GM23338 (cell line): ENCODE results near the gene CFAP74. TPM values are rescaled to one million over a fixed set of nuclear protein-coding genes. Genes with fewer than 3 reads are reported as not detected.

ENCODE experiments used
- ATAC-seq: fragments of 200-7000 bp; cut with Tn5 transposase; 3 replicates; pipeline ENCODE4 v1.9.1; 2020
- DNase-seq: peaks from one replicate; pipeline ENCODE4 v3.0.0-alpha.2; 2015; ENCODE audit warnings: low spot score
- H2AFZ ChIP-seq: fragments of 200-600 bp; sonication (generic); 2 replicates; pipeline ENCODE4 v1.8.0; 2016; ENCODE audit warnings: antibody characterized with exemption, mild to moderate bottlenecking, moderate library complexity
- H3F3A ChIP-seq: fragments of 200-600 bp; sonication (generic); replicated peaks from 2 replicates; pipeline ENCODE4 v1.8.0; 2017; ENCODE audit warnings: antibody characterized with exemption, mixed run types, low read depth
- H3K27ac ChIP-seq: fragments of 200-600 bp; sonication (generic); 2 replicates; pipeline ENCODE4 v1.6.1; 2016; ENCODE audit warnings: low read depth
- H3K27me3 ChIP-seq: fragments of 200-600 bp; sonication (generic); 2 replicates; pipeline ENCODE4 v1.8.0; 2016; ENCODE audit warnings: mild to moderate bottlenecking, mixed run types, moderate library complexity; ENCODE audit not compliant: insufficient read depth
- H3K36me3 ChIP-seq: fragments of 200-600 bp; sonication (generic); 2 replicates; pipeline ENCODE4 v1.8.0; 2016; ENCODE audit warnings: mild to moderate bottlenecking; ENCODE audit not compliant: insufficient read depth
- H3K4me1 ChIP-seq: fragments of 200-600 bp; sonication (generic); 2 replicates; pipeline ENCODE4 v1.8.0; 2016; ENCODE audit warnings: mild to moderate bottlenecking, moderate library complexity; ENCODE audit not compliant: insufficient read depth
- H3K4me2 ChIP-seq: fragments of 200-600 bp; sonication (generic); 2 replicates; pipeline ENCODE4 v1.7.1; 2017; ENCODE audit warnings: mixed run types
- H3K4me3 ChIP-seq: fragments of 200-600 bp; sonication (generic); 2 replicates; pipeline ENCODE4 v1.6.1; 2016; ENCODE audit warnings: mixed run types
- H3K79me2 ChIP-seq: fragments of 200-600 bp; sonication (generic); replicated peaks from 2 replicates; pipeline ENCODE4 v1.8.0; 2017; ENCODE audit warnings: mild to moderate bottlenecking; ENCODE audit not compliant: insufficient read depth
- H3K9me2 ChIP-seq: fragments of 200-600 bp; sonication (generic); 2 replicates; pipeline ENCODE4 v1.8.0; 2017; ENCODE audit not compliant: insufficient read depth
- H4K20me1 ChIP-seq: fragments of 200-600 bp; sonication (generic); replicated peaks from 2 replicates; pipeline ENCODE4 v1.8.0; 2017; ENCODE audit warnings: mild to moderate bottlenecking; ENCODE audit not compliant: insufficient read depth
- H3K27ac Mint-ChIP-seq: 2 replicates; pipeline ENCODE4 v1.8.0; 2020; ENCODE audit warnings: inconsistent platforms, mild to moderate bottlenecking, moderate library complexity, mixed read lengths
- H3K27me3 Mint-ChIP-seq: 3 replicates; pipeline ENCODE4 v1.8.0; 2022; ENCODE audit warnings: low read depth, mild to moderate bottlenecking, moderate library complexity, mixed read lengths, inconsistent platforms; ENCODE audit not compliant: insufficient read depth, poor library complexity
- H3K36me3 Mint-ChIP-seq: 3 replicates; pipeline ENCODE4 v1.8.0; 2021; ENCODE audit warnings: low read depth, mild to moderate bottlenecking, inconsistent platforms, moderate library complexity, mixed read lengths
- H3K4me1 Mint-ChIP-seq: 3 replicates; pipeline ENCODE4 v1.8.0; 2020; ENCODE audit warnings: mild to moderate bottlenecking, inconsistent platforms, mixed read lengths
- H3K4me3 Mint-ChIP-seq: 3 replicates; pipeline ENCODE4 v1.8.0; 2021; ENCODE audit warnings: moderate library complexity, mild to moderate bottlenecking, inconsistent platforms, mixed read lengths
- H3K9me3 Mint-ChIP-seq: 3 replicates; pipeline ENCODE4 v1.8.0; 2020; ENCODE audit warnings: moderate library complexity, mild to moderate bottlenecking, inconsistent platforms, mixed read lengths
- CREB1 ChIP-seq: fragments of 250-450 bp; sonication (Bioruptor Pico); IDR thresholded peaks from 2 replicates; pipeline ENCODE4 v1.5.0; 2020; ENCODE audit warnings: low read depth, mild to moderate bottlenecking, moderate library complexity
- EZH2 ChIP-seq: fragments of 200-600 bp; sonication (generic); IDR thresholded peaks from one replicate; pipeline ENCODE4 v1.8.0; 2017; ENCODE audit warnings: antibody characterized with exemption, mild to moderate bottlenecking, low read depth; ENCODE audit not compliant: unreplicated experiment
- JUNB ChIP-seq: IDR thresholded peaks from one replicate; pipeline ENCODE4 v1.6.1; 2016; ENCODE audit warnings: antibody characterized with exemption; ENCODE audit not compliant: unreplicated experiment
- NANOG ChIP-seq: IDR thresholded peaks from 2 replicates; pipeline ENCODE4 v1.6.1; 2016; ENCODE audit warnings: antibody characterized with exemption, borderline replicate concordance
- POLR2AphosphoS5 ChIP-seq: IDR thresholded peaks from 2 replicates; pipeline ENCODE4 v1.6.1; 2016; ENCODE audit warnings: antibody characterized with exemption, low read depth
- ZNF114 ChIP-seq: fragments of 250-450 bp; sonication (Bioruptor Pico); IDR thresholded peaks from 2 replicates; pipeline ENCODE4 v1.5.0; 2020; ENCODE audit warnings: mild to moderate bottlenecking, moderate library complexity
- ZNF331 ChIP-seq: fragments of 250-450 bp; sonication (Bioruptor Pico); IDR thresholded peaks from 2 replicates; pipeline ENCODE4 v1.5.0; 2020; ENCODE audit warnings: low read depth, mild to moderate bottlenecking, moderate library complexity
- polyA plus RNA-seq: library from polyadenylated mRNA; unstranded; fragments of >200 nt; fragmentation: Nextera tagmentation; extraction: Ambion mirVana; gene quantifications from 2 replicates; pipeline ENCODE4 v1.2.1, GENCODE V29; 2016
- total RNA-seq: library from RNA; depleted of rRNA; stranded (reverse); fragments of >200 nt; shearing (Covaris generic); gene quantifications from 2 replicates; pipeline ENCODE4 v1.2.3, GENCODE V29; 2014
- TF ChIP-seq, protein P1 (sequence below): IDR thresholded peaks from 2 replicates; pipeline ENCODE4 v1.6.1; 2016; ENCODE audit warnings: antibody characterized with exemption
- TF ChIP-seq, protein P2 (sequence below): IDR thresholded peaks from one replicate; pipeline ENCODE4 v1.6.1; 2018; ENCODE audit warnings: antibody characterized with exemption; ENCODE audit not compliant: unreplicated experiment
- TF ChIP-seq, protein P3 (sequence below), 2 experiments: fragments of 200-600 bp in 1 of 2; sonication (generic) in 1 of 2; conservative IDR thresholded peaks; 2 replicates each; pipeline versions ENCODE4 v1.5.1 to v1.6.1; 2016 to 2017; ENCODE audit warnings: antibody characterized with exemption in 2 of 2, low read depth in 2 of 2, mild to moderate bottlenecking in 2 of 2, moderate library complexity in 1 of 2

CFAP74 gene
- total and polyA plus RNA-seq, 2 experiments from 2014 or later, result 0.21 TPM; not detected in 1

GRCh38 chr1:1908506-1908791 lies 95.1 kb downstream of the CFAP74 start:
- H3K27ac Mint-ChIP-seq, result no peak overlapping the region
- no peaks in the 10 kb centered on the region; the same call in 1 of the 3 replicates for H3K36me3 Mint-ChIP-seq
- H3K9me3 Mint-ChIP-seq, result no peaks in the 10 kb centered on the region
- peaks cover 5% of the 10 kb centered on the region; the same call in 1 of the 2 replicates for H3K4me1 ChIP-seq
- H3K36me3 ChIP-seq, result no peaks in the 10 kb centered on the region
- peaks cover 10% of the 10 kb centered on the region for H3K27me3 Mint-ChIP-seq
- no peak overlapping the region for H3K27ac ChIP-seq
- H3K4me3 ChIP-seq, result peak overlapping the region; percentile 73
- H3K9me2 ChIP-seq, result no peaks in the 10 kb centered on the region
- no peaks in the 10 kb centered on the region for H3K79me2 ChIP-seq
- peak overlapping the region; percentile 82 for H3K4me2 ChIP-seq
- no peak for TF ChIP-seq NANOG
- TF ChIP-seq, protein P1, sequence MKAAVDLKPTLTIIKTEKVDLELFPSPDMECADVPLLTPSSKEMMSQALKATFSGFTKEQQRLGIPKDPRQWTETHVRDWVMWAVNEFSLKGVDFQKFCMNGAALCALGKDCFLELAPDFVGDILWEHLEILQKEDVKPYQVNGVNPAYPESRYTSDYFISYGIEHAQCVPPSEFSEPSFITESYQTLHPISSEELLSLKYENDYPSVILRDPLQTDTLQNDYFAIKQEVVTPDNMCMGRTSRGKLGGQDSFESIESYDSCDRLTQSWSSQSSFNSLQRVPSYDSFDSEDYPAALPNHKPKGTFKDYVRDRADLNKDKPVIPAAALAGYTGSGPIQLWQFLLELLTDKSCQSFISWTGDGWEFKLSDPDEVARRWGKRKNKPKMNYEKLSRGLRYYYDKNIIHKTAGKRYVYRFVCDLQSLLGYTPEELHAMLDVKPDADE, result no peak
- no peak for TF ChIP-seq EZH2
- TF ChIP-seq, protein P2, sequence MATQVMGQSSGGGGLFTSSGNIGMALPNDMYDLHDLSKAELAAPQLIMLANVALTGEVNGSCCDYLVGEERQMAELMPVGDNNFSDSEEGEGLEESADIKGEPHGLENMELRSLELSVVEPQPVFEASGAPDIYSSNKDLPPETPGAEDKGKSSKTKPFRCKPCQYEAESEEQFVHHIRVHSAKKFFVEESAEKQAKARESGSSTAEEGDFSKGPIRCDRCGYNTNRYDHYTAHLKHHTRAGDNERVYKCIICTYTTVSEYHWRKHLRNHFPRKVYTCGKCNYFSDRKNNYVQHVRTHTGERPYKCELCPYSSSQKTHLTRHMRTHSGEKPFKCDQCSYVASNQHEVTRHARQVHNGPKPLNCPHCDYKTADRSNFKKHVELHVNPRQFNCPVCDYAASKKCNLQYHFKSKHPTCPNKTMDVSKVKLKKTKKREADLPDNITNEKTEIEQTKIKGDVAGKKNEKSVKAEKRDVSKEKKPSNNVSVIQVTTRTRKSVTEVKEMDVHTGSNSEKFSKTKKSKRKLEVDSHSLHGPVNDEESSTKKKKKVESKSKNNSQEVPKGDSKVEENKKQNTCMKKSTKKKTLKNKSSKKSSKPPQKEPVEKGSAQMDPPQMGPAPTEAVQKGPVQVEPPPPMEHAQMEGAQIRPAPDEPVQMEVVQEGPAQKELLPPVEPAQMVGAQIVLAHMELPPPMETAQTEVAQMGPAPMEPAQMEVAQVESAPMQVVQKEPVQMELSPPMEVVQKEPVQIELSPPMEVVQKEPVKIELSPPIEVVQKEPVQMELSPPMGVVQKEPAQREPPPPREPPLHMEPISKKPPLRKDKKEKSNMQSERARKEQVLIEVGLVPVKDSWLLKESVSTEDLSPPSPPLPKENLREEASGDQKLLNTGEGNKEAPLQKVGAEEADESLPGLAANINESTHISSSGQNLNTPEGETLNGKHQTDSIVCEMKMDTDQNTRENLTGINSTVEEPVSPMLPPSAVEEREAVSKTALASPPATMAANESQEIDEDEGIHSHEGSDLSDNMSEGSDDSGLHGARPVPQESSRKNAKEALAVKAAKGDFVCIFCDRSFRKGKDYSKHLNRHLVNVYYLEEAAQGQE, result no peak
- no peak for TF ChIP-seq CREB1 (CRISPR knock-in tag)
- no peak for TF ChIP-seq JUNB
- no peak for TF ChIP-seq POLR2AphosphoS5
- TF ChIP-seq, protein P3, sequence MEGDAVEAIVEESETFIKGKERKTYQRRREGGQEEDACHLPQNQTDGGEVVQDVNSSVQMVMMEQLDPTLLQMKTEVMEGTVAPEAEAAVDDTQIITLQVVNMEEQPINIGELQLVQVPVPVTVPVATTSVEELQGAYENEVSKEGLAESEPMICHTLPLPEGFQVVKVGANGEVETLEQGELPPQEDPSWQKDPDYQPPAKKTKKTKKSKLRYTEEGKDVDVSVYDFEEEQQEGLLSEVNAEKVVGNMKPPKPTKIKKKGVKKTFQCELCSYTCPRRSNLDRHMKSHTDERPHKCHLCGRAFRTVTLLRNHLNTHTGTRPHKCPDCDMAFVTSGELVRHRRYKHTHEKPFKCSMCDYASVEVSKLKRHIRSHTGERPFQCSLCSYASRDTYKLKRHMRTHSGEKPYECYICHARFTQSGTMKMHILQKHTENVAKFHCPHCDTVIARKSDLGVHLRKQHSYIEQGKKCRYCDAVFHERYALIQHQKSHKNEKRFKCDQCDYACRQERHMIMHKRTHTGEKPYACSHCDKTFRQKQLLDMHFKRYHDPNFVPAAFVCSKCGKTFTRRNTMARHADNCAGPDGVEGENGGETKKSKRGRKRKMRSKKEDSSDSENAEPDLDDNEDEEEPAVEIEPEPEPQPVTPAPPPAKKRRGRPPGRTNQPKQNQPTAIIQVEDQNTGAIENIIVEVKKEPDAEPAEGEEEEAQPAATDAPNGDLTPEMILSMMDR (conservative IDR thresholded peaks at IDR 0.05; ENCODE audit: low read depth in 2 of 2), result no peak
- no peak for TF ChIP-seq ZNF331 (CRISPR knock-in tag)
- TF ChIP-seq ZNF114 (CRISPR knock-in tag), result no peak
- H3K4me1 Mint-ChIP-seq, result peaks cover 14% of the 10 kb centered on the region
- H3F3A ChIP-seq, result 0 out of 2 replicates have a peak, but pooled peaks cover 2% of the 10 kb centered on the region
- DNase-seq (peak; percentile 55), ATAC-seq (peak; percentile 23)
- H3K4me3 Mint-ChIP-seq, result peak overlapping the region; percentile 66
- no peaks in the 10 kb centered on the region for H3K27me3 ChIP-seq
- 0 out of 2 replicates have a peak overlapping the region, but pooled peaks have one; percentile 47 for H2AFZ ChIP-seq
- no peaks in the 10 kb centered on the region for H4K20me1 ChIP-seq
